HEK293 (cell line): ENCODE measurements around the gene NPY4R.
"Not testable (repeated sequence)": the region's sequence is repeated elsewhere in the genome, so short reads cannot be mapped to it uniquely, and the experiment has no call there.

Experiments used
- CTCF ChIA-PET: fragments of 350-600 bp; formaldehyde crosslinking; extraction: SDS; loops from one replicate; lab custom pipeline; 2021; ENCODE audit warnings: antibody characterized with exemption; lab: Yijun Ruan, JAX
- POLR2A ChIA-PET: fragments of 300-600 bp; formaldehyde crosslinking; extraction: SDS; loops from one replicate; lab custom pipeline; 2020; ENCODE audit warnings: antibody characterized with exemption, inconsistent platforms; lab: Yijun Ruan, JAX
- H3K27ac ChIP-seq: fragments of 200-500 bp; sonication (Bioruptor generic); 2 replicates; pipeline ENCODE4 v1.5.1; 2014; ENCODE audit warnings: low read depth, low read length, control low read depth, inconsistent platforms; ENCODE audit errors: extremely low read depth
- H3K36me3 ChIP-seq, 2 experiments: fragments of 200-500 bp in 1 of 2; sonication (Bioruptor generic) in 1 of 2; 1 replicate in 1 of 2; 2 replicates in 1 of 2; pipeline ENCODE4 v1.5.1; 2014 to 2017; ENCODE audit warnings: inconsistent platforms in 2 of 2, low read length in 2 of 2; ENCODE audit not compliant: control insufficient read depth in 2 of 2, insufficient read depth in 1 of 2
- H3K4me1 ChIP-seq: fragments of 200-500 bp; sonication (Bioruptor generic); 2 replicates; pipeline ENCODE4 v1.5.1; 2014; ENCODE audit warnings: mild to moderate bottlenecking, low read length, inconsistent platforms; ENCODE audit not compliant: control insufficient read depth, insufficient read depth
- H3K4me3 ChIP-seq: 2 replicates; pipeline ENCODE4 v1.5.1; 2011; ENCODE audit warnings: low read depth, mild to moderate bottlenecking, control low read depth, low read length, moderate library complexity
- H3K9me3 ChIP-seq: fragments of 200-500 bp; sonication (Bioruptor generic); 2 replicates; pipeline ENCODE4 v1.5.1; 2014; ENCODE audit warnings: low read depth, low read length, inconsistent platforms; ENCODE audit not compliant: control insufficient read depth, insufficient read depth
- KLF17 ChIP-seq: fragments of 450-650 bp; formaldehyde crosslinking; IDR thresholded peaks from 2 replicates; pipeline ENCODE4 v1.5.1; 2016; ENCODE audit warnings: missing biosample characterization, missing genetic modification characterization
- ZNF148 ChIP-seq: fragments of 450-650 bp; formaldehyde crosslinking; IDR thresholded peaks from 2 replicates; pipeline ENCODE4 v1.5.0; 2017; ENCODE audit warnings: missing biosample characterization, missing genetic modification characterization, borderline replicate concordance
- ZNF175 ChIP-seq: fragments of 450-650 bp; formaldehyde crosslinking; IDR thresholded peaks from 2 replicates; pipeline ENCODE4 v1.5.1; 2016; ENCODE audit warnings: missing biosample characterization, missing genetic modification characterization
- ZNF2 ChIP-seq: fragments of 450-650 bp; formaldehyde crosslinking; IDR thresholded peaks from 2 replicates; pipeline ENCODE4 v1.5.1; 2016; ENCODE audit warnings: missing biosample characterization, missing genetic modification characterization
- ZNF223 ChIP-seq: fragments of 450-650 bp; formaldehyde crosslinking; IDR thresholded peaks from 2 replicates; pipeline ENCODE4 v1.5.1; 2016; ENCODE audit warnings: missing biosample characterization, missing genetic modification characterization
- ZNF280D ChIP-seq: fragments of 450-650 bp; formaldehyde crosslinking; IDR thresholded peaks from 2 replicates; pipeline ENCODE4 v1.5.1; 2016; ENCODE audit warnings: missing biosample characterization, missing genetic modification characterization
- ZNF350 ChIP-seq: fragments of 450-650 bp; formaldehyde crosslinking; IDR thresholded peaks from 2 replicates; pipeline ENCODE4 v1.5.0; 2017; ENCODE audit warnings: missing biosample characterization, mild to moderate bottlenecking, missing genetic modification characterization
- ZNF433 ChIP-seq: fragments of 450-650 bp; formaldehyde crosslinking; IDR thresholded peaks from 2 replicates; pipeline ENCODE4 v1.5.1; 2016; ENCODE audit warnings: missing biosample characterization, missing genetic modification characterization, low read depth
- ZNF561 ChIP-seq: fragments of 450-650 bp; IDR thresholded peaks from 2 replicates; pipeline ENCODE4 v1.5.1; 2018; ENCODE audit warnings: missing biosample characterization, missing genetic modification characterization, borderline replicate concordance
- ZNF776 ChIP-seq: fragments of 450-650 bp; formaldehyde crosslinking; IDR thresholded peaks from 2 replicates; pipeline ENCODE4 v1.5.0; 2017; ENCODE audit warnings: missing biosample characterization, missing genetic modification characterization, borderline replicate concordance
- ZNF791 ChIP-seq: fragments of 450-650 bp; formaldehyde crosslinking; IDR thresholded peaks from 2 replicates; pipeline ENCODE4 v1.5.1; 2016; ENCODE audit warnings: missing biosample characterization, missing genetic modification characterization
- ZNF837 ChIP-seq: fragments of 450-650 bp; formaldehyde crosslinking; IDR thresholded peaks from 2 replicates; pipeline ENCODE4 v1.5.1; 2016; ENCODE audit warnings: missing biosample characterization, missing genetic modification characterization
- ZSCAN23 ChIP-seq: fragments of 450-650 bp; formaldehyde crosslinking; IDR thresholded peaks from 2 replicates; pipeline ENCODE4 v1.5.1; 2016; ENCODE audit warnings: missing biosample characterization, missing genetic modification characterization
- TF ChIP-seq, protein P1 (sequence below): fragments of 450-650 bp; formaldehyde crosslinking; IDR thresholded peaks from 2 replicates; pipeline ENCODE4 v1.5.1; 2016; ENCODE audit warnings: missing biosample characterization, missing genetic modification characterization

Gene NPY4R

GRCh38 chr10:46514899-46515298 lies 49.1 kb upstream of the NPY4R start (continued):
- no peak for TF ChIP-seq ZNF175

GRCh38 chr10:46514431-46514861 lies 48.7 kb upstream of the NPY4R start:
- TF ChIP-seq ZNF280D (tag by site-specific recombination) (no peak), ZNF433 (tag by site-specific recombination) (no peak), ZNF2 (tag by site-specific recombination) (no peak), KLF17 (no peak), ZSCAN23 (no peak), ZNF561 (tag by site-specific recombination) (no peak), ZNF223 (tag by site-specific recombination) (no peak), ZNF791 (tag by site-specific recombination) (no peak), ZNF350 (tag by site-specific recombination) (no peak), ZNF148 (tag by site-specific recombination) (no peak), ZNF837 (tag by site-specific recombination) (no peak), ZNF776 (tag by site-specific recombination) (no peak)
- TF ChIP-seq, protein P1, sequence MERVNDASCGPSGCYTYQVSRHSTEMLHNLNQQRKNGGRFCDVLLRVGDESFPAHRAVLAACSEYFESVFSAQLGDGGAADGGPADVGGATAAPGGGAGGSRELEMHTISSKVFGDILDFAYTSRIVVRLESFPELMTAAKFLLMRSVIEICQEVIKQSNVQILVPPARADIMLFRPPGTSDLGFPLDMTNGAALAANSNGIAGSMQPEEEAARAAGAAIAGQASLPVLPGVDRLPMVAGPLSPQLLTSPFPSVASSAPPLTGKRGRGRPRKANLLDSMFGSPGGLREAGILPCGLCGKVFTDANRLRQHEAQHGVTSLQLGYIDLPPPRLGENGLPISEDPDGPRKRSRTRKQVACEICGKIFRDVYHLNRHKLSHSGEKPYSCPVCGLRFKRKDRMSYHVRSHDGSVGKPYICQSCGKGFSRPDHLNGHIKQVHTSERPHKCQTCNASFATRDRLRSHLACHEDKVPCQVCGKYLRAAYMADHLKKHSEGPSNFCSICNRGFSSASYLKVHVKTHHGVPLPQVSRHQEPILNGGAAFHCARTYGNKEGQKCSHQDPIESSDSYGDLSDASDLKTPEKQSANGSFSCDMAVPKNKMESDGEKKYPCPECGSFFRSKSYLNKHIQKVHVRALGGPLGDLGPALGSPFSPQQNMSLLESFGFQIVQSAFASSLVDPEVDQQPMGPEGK (tag by site-specific recombination) = no peak
- no peaks in the 10 kb centered on the region for H3K9me3 ChIP-seq
- ChIA-PET POLR2A (no interaction called here), CTCF (no interaction called here)
- H3K27ac ChIP-seq = no peak overlapping the region
- H3K36me3 ChIP-seq = no peaks in the 10 kb centered on the region
- H3K4me1 ChIP-seq = no peaks in the 10 kb centered on the region
- no peak overlapping the region for H3K4me3 ChIP-seq

GRCh38 chr10:46513333-46513732 lies 47.6 kb upstream of the NPY4R start:
- CTCF ChIA-PET, H3K4me3 ChIP-seq, H3K9me3 ChIP-seq, H3K4me1 ChIP-seq, POLR2A ChIA-PET, H3K27ac ChIP-seq, H3K36me3 ChIP-seq: not testable (repeated sequence)

GRCh38 chr10:46512725-46513124 lies 47.0 kb upstream of the NPY4R start:
- POLR2A ChIA-PET, CTCF ChIA-PET, H3K27ac ChIP-seq, H3K36me3 ChIP-seq, H3K4me1 ChIP-seq, H3K4me3 ChIP-seq, H3K9me3 ChIP-seq: not testable (repeated sequence)

- CTCF ChIA-PET, POLR2A ChIA-PET, H3K27ac ChIP-seq: not testable (repeated sequence)
Measured at GRCh38 chr10:46512002-46512401, 46.2 kb upstream of the NPY4R start.

GRCh38 chr10:46499990-46500389 lies 34.2 kb upstream of the NPY4R start:
- H3K4me3 ChIP-seq, H3K4me1 ChIP-seq, H3K9me3 ChIP-seq, H3K27ac ChIP-seq, H3K36me3 ChIP-seq, POLR2A ChIA-PET, CTCF ChIA-PET: not testable (repeated sequence)

More at GRCh38 chr10:46512002-46512401, 46.2 kb upstream of the NPY4R start:
- H3K9me3 ChIP-seq, H3K4me1 ChIP-seq, H3K4me3 ChIP-seq, H3K36me3 ChIP-seq: not testable (repeated sequence)
